Measurements from ENCODE around the gene GALK2.

Gene GALK2

GRCh38 chr15:49366496-49366895, 196.4 kb downstream of the GALK2 start:
- no peak for DNase-seq

DNA sequence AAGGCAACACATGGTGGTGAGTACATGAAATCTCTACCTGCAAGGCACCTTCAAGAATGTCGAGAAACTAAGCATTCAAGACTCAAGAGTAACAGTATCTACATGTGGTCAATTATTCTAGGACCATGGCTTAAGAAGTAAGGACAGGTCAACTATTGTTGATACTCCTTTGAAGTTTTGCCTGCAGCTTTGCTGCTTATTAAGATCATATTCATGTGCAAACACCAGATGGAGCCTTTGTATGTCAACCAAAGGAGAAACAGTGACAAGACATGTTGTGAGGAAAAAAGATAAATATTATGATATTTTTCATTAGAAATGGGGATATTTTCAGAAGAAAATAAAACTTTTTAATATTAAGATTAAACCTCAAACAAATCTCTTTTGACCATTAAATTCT, 200.7 kb downstream of the GALK2 start:
- DNase-seq, result no peak

DNA sequence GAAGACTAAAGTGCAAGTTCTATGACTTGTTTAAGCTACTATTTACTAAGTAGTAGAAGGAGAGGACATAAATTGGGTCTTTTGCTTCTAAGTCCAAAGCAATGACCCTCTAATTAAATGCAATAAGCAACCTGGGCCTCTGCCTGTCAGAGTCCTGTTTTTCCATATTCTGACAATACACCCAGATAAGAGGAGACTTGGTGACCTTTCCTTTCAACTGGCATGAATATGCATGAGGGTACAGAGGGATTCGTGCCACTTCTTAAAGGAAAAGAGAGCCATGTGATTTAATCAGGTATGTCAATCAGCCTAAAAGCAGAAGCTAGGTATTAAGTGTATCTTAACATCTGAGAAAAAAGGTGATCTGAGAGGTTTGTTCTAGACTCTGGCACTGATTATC, 202.3 kb downstream of the GALK2 start:
- no peak for DNase-seq

DNA sequence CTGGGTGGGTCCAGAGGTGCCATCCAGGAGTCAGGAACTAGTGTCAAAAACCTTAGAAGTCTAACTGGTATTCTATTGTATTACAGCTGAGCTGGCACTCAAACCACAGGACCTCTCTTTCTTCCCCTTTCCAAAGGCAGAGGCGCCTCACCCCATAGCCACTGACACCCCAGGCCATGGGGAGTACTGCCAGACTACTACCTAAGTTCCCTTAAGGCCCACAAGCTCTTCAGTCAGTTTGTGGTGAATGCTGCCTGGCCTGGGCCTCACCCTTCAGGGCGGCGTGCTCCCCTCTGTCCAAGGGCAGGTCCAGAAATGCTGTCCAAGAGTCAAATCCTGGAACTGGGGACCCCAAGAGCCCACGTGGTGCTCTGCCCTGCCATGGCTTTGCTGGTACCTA, 209.9 kb downstream of the GALK2 start:
- no peak for DNase-seq

DNA sequence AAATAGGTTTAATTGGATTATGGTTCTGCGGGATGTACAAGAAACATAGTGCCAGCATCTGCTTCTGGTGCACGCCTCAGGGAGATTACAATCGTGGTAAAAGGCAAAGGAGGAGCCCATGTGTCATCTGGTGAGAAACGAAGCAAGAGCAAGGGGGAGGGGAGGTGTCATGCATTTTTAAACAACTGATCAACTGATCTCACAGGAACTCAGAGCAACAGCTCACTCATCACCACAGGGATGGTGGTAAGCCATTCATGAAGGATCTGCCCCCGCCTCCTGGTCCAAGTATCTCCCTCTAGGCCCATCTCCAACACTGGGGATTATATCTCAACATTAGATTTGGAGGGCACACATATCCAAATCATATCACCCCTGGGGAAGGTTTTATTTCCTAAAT, 210.9 kb downstream of the GALK2 start:
- no peak for DNase-seq
